ENCODE data around the gene TBR1. TPM values are rescaled to one million over a fixed set of nuclear protein-coding genes. Genes with fewer than 3 reads are reported as not detected.

The TBR1 gene
- total and polyA plus RNA-seq, 10 of the 15 experiments (the other 5 are each of a cell fraction or from before 2014, with no cell fraction given): 0.01 TPM; not detected in 9

DNA sequence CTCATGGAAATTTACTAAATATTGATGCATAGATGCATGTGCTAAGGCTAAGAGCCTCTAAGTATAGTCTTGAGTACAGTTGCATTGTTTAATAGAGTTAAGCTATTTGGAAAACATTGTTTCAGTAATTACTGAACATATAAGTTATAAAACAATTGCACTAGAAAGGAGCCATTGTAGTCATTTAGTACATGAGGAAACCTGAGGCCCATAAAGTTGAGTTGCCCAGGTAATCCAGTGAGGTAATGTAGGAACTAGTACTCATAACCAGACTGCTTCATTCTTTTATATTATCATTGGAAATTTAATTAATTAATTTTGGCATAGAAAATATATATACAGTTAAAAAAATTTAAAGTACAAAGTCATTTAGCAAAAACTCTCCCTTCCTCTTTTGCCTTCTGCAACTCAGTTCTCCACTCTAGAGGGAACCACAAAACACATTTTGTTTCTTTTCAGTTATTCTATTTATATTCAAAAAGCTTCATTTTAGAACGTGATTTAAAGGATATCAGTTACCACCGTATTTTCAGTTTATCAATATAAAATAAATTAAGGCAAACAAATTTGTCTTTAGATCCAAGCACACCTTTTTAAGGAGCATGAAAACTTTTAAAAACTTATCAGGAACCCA is 27.8 kb upstream of the TBR1 start:
- H3K4me2 ChIP-seq (ENCODE audit: control insufficient read depth, insufficient read depth): peak overlapping the region; percentile 76
- no peak for DNase-seq (ENCODE audit: low read depth, low spot score)
- no peak for FAIRE-seq
- ChIA-PET SMC1A (ENCODE audit: uncharacterized antibody, unreplicated experiment) (interaction anchor here (0.9 to 4.0 kb wide), 6 partner anchors 8 to 558 kb away, joined by 3 to 12 read pairs (median 4); partner anchors contain the start of gene PSMD14), CTCF (interaction anchor here (0.9 to 3.0 kb wide), 4 partner anchors 12 to 199 kb away, joined by 3 to 10 read pairs (median 3); no protein-coding TSS in a partner anchor), POLR2A (interaction anchor here (2.6 kb wide), 1 partner anchor 80 kb away, joined by 11 read pairs; the partner anchor contains the start of gene PSMD14), RAD21 (ENCODE audit: unreplicated experiment) (interaction anchor here (1.3 to 2.9 kb wide), 3 partner anchors 10 to 81 kb away, joined by 3 to 8 read pairs (median 4); partner anchors contain the start of gene PSMD14)
- H3K9ac ChIP-seq (ENCODE audit: control insufficient read depth, insufficient read depth, low read length): peak overlapping the region; percentile 46
- H3K27ac ChIP-seq (ENCODE audit: control insufficient read depth, insufficient read depth): peak overlapping the region; percentile 78
- H3K9me3 ChIP-seq (replicated peaks; ENCODE audit: control insufficient read depth, insufficient read depth, low read length): no peaks in the 10 kb centered on the region
- ATAC-seq: no peak
- H3K79me2 ChIP-seq (ENCODE audit: control insufficient read depth, insufficient read depth, low read length): peaks cover 2% of the 10 kb centered on the region; the same call in 1 of the 2 replicates
- peaks cover 55% of the 10 kb centered on the region for H3K4me1 ChIP-seq (ENCODE audit: control insufficient read depth, insufficient read depth, low read length)
- no peaks in the 10 kb centered on the region for H4K20me1 ChIP-seq (ENCODE audit: control insufficient read depth, insufficient read depth)
- 0% methylated on average over 2 of the region's 2 CpGs for WGBS (ENCODE audit: insufficient coverage, insufficient replicate concordance, low lambda C conversion rate, missing lambda C conversion rate)
- H3K4me3 ChIP-seq: peak overlapping the region; percentile 23; the same call in 1 of the 2 replicates
- intact Hi-C loops (cut with micrococcal nuclease; ENCODE audit: unreplicated experiment): loop anchor here (5.0 to 10.0 kb wide), 5 partner anchors 81 to 927 kb away; partner anchors contain the start of genes IFIH1, PSMD14 and TANK
- in situ Hi-C loops (cut with MboI): loop anchor here (25.0 kb wide), 1 partner anchor 924 kb away; the partner anchor contains the start of gene IFIH1
- H2AFZ ChIP-seq (ENCODE audit: control insufficient read depth, low read depth, low read length): peak overlapping the region; percentile 30; the same call in 1 of the 2 replicates
- peaks cover 0 to 9% of the 10 kb centered on the region in 2 experiments; a peak in 3 of 4 replicates for H3K36me3 ChIP-seq (ENCODE audit: control insufficient read depth in 2 of 2, insufficient read depth in 2 of 2, low read length in 1 of 2)
- BruUV-seq (replicated peaks): no TSS peak
- no peaks in the 10 kb centered on the region for H3K27me3 ChIP-seq (replicated peaks in 1 of 2; ENCODE audit: control insufficient read depth in 2 of 2, insufficient read depth in 2 of 2, low read length in 1 of 2)
- TF ChIP-seq EED (IDR thresholded peaks at IDR 0.05; ENCODE audit: low read depth): no peak
- TF ChIP-seq KLF5 (IDR thresholded peaks at IDR 0.05; ENCODE audit: partially characterized antibody): no peak
- TF ChIP-seq, protein P1, sequence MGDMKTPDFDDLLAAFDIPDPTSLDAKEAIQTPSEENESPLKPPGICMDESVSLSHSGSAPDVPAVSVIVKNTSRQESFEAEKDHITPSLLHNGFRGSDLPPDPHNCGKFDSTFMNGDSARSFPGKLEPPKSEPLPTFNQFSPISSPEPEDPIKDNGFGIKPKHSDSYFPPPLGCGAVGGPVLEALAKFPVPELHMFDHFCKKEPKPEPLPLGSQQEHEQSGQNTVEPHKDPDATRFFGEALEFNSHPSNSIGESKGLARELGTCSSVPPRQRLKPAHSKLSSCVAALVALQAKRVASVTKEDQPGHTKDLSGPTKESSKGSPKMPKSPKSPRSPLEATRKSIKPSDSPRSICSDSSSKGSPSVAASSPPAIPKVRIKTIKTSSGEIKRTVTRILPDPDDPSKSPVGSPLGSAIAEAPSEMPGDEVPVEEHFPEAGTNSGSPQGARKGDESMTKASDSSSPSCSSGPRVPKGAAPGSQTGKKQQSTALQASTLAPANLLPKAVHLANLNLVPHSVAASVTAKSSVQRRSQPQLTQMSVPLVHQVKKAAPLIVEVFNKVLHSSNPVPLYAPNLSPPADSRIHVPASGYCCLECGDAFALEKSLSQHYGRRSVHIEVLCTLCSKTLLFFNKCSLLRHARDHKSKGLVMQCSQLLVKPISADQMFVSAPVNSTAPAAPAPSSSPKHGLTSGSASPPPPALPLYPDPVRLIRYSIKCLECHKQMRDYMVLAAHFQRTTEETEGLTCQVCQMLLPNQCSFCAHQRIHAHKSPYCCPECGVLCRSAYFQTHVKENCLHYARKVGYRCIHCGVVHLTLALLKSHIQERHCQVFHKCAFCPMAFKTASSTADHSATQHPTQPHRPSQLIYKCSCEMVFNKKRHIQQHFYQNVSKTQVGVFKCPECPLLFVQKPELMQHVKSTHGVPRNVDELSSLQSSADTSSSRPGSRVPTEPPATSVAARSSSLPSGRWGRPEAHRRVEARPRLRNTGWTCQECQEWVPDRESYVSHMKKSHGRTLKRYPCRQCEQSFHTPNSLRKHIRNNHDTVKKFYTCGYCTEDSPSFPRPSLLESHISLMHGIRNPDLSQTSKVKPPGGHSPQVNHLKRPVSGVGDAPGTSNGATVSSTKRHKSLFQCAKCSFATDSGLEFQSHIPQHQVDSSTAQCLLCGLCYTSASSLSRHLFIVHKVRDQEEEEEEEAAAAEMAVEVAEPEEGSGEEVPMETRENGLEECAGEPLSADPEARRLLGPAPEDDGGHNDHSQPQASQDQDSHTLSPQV (IDR thresholded peaks at IDR 0.05): no peak
- TF ChIP-seq, protein P2, sequence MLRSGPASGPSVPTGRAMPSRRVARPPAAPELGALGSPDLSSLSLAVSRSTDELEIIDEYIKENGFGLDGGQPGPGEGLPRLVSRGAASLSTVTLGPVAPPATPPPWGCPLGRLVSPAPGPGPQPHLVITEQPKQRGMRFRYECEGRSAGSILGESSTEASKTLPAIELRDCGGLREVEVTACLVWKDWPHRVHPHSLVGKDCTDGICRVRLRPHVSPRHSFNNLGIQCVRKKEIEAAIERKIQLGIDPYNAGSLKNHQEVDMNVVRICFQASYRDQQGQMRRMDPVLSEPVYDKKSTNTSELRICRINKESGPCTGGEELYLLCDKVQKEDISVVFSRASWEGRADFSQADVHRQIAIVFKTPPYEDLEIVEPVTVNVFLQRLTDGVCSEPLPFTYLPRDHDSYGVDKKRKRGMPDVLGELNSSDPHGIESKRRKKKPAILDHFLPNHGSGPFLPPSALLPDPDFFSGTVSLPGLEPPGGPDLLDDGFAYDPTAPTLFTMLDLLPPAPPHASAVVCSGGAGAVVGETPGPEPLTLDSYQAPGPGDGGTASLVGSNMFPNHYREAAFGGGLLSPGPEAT (IDR thresholded peaks at IDR 0.05; ENCODE audit: low read depth): 0 out of 2 replicates have a peak, but pooled peaks have one; percentile 15
- no peak for TF ChIP-seq NFYB (IDR thresholded peaks at IDR 0.05; ENCODE audit: insufficient read depth, low read depth, low read length)
- no peak for TF ChIP-seq SREBF2 (IDR thresholded peaks at IDR 0.05; ENCODE audit: low read length)
- peak; percentile 49; the same call in 1 of the 2 replicates for TF ChIP-seq NFIC (IDR thresholded peaks at IDR 0.05; ENCODE audit: low read depth, low read length)
- TF ChIP-seq, protein P3, sequence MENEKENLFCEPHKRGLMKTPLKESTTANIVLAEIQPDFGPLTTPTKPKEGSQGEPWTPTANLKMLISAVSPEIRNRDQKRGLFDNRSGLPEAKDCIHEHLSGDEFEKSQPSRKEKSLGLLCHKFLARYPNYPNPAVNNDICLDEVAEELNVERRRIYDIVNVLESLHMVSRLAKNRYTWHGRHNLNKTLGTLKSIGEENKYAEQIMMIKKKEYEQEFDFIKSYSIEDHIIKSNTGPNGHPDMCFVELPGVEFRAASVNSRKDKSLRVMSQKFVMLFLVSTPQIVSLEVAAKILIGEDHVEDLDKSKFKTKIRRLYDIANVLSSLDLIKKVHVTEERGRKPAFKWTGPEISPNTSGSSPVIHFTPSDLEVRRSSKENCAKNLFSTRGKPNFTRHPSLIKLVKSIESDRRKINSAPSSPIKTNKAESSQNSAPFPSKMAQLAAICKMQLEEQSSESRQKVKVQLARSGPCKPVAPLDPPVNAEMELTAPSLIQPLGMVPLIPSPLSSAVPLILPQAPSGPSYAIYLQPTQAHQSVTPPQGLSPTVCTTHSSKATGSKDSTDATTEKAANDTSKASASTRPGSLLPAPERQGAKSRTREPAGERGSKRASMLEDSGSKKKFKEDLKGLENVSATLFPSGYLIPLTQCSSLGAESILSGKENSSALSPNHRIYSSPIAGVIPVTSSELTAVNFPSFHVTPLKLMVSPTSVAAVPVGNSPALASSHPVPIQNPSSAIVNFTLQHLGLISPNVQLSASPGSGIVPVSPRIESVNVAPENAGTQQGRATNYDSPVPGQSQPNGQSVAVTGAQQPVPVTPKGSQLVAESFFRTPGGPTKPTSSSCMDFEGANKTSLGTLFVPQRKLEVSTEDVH (IDR thresholded peaks at IDR 0.05; ENCODE audit: low read depth, partially characterized antibody): no peak
- peak; percentile 74; the same call in 1 of the 2 replicates for TF ChIP-seq MEF2A (IDR thresholded peaks at IDR 0.05; ENCODE audit: insufficient read depth, low read depth, low read length)
- no peak for TF ChIP-seq ZBED1 (IDR thresholded peaks at IDR 0.05; ENCODE audit: borderline replicate concordance)
- no peak for TF ChIP-seq CHD2 (IDR thresholded peaks at IDR 0.05; ENCODE audit: borderline replicate concordance, low read depth, low read length)
- TF ChIP-seq RUNX3 (IDR thresholded peaks at IDR 0.05; ENCODE audit: low read length): peak; percentile 70

All from GM12878 (cell line).